ENCODE data around the gene MRO.

Gene MRO

DNA sequence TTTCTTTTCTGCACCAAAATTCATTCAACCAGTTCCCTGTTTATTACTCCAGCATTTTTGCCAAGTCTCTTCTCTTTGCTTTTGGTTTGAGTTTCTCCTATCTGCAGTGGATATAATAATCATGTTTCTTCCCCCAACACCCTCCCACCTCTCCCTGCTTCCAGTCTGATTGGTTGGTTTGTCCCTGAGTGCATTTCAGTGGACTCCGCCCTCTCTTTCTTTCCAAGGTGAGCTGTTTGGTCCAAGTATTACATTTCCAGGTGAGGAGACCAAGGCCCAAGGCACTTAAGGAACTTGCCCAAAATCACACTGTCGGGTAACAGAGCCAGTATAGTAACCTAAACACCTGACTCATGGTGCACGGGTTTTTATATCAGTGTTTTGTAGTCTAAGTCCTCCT is 17.7 kb downstream of the MRO start (continued):
- no peak for TF ChIP-seq ZNF70 (CRISPR knock-in tag; IDR thresholded peaks at IDR 0.05)

DNA sequence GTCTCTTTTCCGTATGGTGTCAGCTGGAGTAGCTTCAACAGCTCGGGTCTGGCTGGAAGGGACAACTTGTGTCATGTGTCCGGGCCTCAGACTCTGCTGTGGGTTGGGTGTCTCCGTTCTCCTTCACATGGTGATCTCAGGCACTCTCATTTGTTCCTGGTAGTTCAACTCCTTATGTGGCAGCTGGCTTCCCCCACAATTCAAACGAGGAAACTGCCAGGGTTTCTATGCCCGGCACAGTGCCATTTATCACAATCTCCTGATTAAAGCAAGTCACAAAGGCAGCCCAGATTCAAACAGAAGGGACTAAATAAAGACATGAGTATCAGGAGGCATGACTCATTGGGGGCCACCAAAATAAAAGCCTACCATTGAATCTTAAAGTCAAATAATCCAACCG is 22.7 kb downstream of the MRO start:
- ATAC-seq: no peak
- TF ChIP-seq ZC3H10 (CRISPR knock-in tag; IDR thresholded peaks at IDR 0.05): no peak

DNA sequence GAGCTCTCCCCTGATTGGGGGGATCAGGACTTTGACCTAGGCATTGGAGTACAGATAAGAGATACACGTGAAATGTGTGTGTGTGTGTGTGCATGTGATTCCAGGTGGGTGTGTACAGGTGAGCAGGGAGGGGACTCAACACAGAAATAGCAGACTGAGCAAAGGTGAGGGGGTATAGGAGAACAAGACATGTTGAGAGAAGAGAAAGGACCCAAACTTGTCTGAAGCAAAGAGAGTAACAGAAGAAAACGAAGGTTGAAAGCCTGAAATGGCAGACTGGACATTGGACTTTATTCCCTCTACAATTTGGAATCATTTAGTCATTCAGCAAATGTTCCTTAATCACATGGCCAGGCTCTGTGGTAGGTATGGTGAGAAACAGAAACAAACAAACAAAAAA is 23.3 kb downstream of the MRO start:
- TF ChIP-seq, protein P1, sequence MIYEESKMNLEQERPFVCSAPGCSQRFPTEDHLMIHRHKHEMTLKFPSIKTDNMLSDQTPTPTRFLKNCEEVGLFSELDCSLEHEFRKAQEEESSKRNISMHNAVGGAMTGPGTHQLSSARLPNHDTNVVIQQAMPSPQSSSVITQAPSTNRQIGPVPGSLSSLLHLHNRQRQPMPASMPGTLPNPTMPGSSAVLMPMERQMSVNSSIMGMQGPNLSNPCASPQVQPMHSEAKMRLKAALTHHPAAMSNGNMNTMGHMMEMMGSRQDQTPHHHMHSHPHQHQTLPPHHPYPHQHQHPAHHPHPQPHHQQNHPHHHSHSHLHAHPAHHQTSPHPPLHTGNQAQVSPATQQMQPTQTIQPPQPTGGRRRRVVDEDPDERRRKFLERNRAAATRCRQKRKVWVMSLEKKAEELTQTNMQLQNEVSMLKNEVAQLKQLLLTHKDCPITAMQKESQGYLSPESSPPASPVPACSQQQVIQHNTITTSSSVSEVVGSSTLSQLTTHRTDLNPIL (CRISPR knock-in tag; IDR thresholded peaks at IDR 0.05; ENCODE audit: low read depth): no peak
- TF ChIP-seq RARB (CRISPR knock-in tag; IDR thresholded peaks at IDR 0.05) (no peak), OSR1 (CRISPR knock-in tag; IDR thresholded peaks at IDR 0.05) (no peak), ZFP30 (CRISPR knock-in tag; IDR thresholded peaks at IDR 0.05) (no peak), POU6F1 (CRISPR knock-in tag; IDR thresholded peaks at IDR 0.05; ENCODE audit: borderline replicate concordance, low read depth) (no peak), TSHZ2 (CRISPR knock-in tag; IDR thresholded peaks at IDR 0.05) (no peak), PATZ1 (CRISPR knock-in tag; IDR thresholded peaks at IDR 0.05; ENCODE audit: borderline replicate concordance) (no peak), SNAI2 (CRISPR knock-in tag; IDR thresholded peaks at IDR 0.05) (no peak), ISL1 (CRISPR knock-in tag; IDR thresholded peaks at IDR 0.05) (no peak), ZFP3 (CRISPR knock-in tag; IDR thresholded peaks at IDR 0.05) (no peak), TOX (CRISPR knock-in tag; IDR thresholded peaks at IDR 0.05; ENCODE audit: borderline replicate concordance) (no peak), ZC3H10 (CRISPR knock-in tag; IDR thresholded peaks at IDR 0.05) (no peak), ARNTL (CRISPR knock-in tag; IDR thresholded peaks at IDR 0.05; ENCODE audit: borderline replicate concordance, low read depth) (no peak), ZNF565 (CRISPR knock-in tag; conservative IDR thresholded peaks at IDR 0.05; ENCODE audit: low read depth) (no peak), ESRRG (CRISPR knock-in tag; IDR thresholded peaks at IDR 0.05) (no peak), TCF4 (CRISPR knock-in tag; IDR thresholded peaks at IDR 0.05; ENCODE audit: borderline replicate concordance) (no peak), ZNF70 (CRISPR knock-in tag; IDR thresholded peaks at IDR 0.05) (no peak), BACH2 (CRISPR knock-in tag; IDR thresholded peaks at IDR 0.05; ENCODE audit: borderline replicate concordance) (no peak), PPARA (CRISPR knock-in tag; IDR thresholded peaks at IDR 0.05; ENCODE audit: borderline replicate concordance) (no peak)
- no peak for ATAC-seq

DNA sequence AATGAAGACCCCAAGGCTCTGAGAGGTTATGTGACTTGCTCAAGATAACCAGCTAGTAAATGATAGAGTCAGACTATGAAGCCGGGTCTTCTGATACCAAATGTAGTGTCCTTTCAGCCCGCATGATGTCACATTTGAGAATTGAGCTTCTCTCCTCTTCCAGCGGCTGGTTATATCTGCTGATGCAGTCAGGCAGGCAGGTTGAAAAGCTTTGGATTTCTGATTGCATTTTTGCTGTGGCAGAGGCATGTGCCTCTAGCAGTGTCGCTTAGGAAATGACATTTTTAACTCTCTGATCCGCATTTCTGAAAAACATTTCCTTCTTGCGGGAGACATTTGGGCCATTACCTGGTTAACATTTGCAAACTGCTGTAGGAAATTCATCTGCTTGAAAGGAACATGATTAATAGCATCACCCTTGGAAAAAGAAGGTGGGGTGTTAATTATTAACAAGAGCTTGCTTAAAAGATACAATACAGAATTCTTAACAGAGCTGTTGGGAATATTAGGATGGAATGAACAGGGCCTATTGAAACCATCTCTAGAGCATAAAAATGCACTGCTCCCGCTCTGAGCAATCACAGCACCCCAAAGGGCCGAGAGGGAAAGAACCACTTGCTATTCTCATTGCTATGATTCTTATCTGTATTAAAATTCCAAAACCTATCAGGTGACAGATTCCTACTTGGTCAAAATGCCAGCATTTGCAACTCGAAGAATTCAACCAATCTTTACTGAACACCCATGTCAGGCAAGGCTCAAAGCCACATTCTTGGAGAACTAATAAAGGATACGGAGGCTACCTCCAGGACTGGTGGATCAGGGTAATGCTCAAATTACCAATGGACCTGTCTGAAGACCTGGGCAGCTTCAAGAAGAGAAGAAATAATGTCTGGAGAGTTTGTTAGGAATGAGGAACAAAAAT is 25.9 kb downstream of the MRO start:
- ATAC-seq: no peak
- no peak for TF ChIP-seq POU6F1 (CRISPR knock-in tag; IDR thresholded peaks at IDR 0.05; ENCODE audit: borderline replicate concordance, low read depth)
- no peak for TF ChIP-seq TCF4 (CRISPR knock-in tag; IDR thresholded peaks at IDR 0.05; ENCODE audit: borderline replicate concordance)
- TF ChIP-seq ZNF8 (CRISPR knock-in tag; IDR thresholded peaks at IDR 0.05): no peak
- no peak for TF ChIP-seq ZFP3 (CRISPR knock-in tag; IDR thresholded peaks at IDR 0.05)
- no peak for TF ChIP-seq TSHZ2 (CRISPR knock-in tag; IDR thresholded peaks at IDR 0.05)
- no peak for TF ChIP-seq PATZ1 (CRISPR knock-in tag; IDR thresholded peaks at IDR 0.05; ENCODE audit: borderline replicate concordance)
- no peak for TF ChIP-seq BACH2 (CRISPR knock-in tag; IDR thresholded peaks at IDR 0.05; ENCODE audit: borderline replicate concordance)
- TF ChIP-seq ZNF565 (CRISPR knock-in tag; conservative IDR thresholded peaks at IDR 0.05; ENCODE audit: low read depth): no peak
